ENCODE results near the gene ILF2. TPM values are rescaled to one million over a fixed set of nuclear protein-coding genes. Genes with fewer than 3 reads are reported as not detected.

ILF2 gene
- total RNA-seq, 2 donors from 2014 or later = 136 to 142 TPM

DNA sequence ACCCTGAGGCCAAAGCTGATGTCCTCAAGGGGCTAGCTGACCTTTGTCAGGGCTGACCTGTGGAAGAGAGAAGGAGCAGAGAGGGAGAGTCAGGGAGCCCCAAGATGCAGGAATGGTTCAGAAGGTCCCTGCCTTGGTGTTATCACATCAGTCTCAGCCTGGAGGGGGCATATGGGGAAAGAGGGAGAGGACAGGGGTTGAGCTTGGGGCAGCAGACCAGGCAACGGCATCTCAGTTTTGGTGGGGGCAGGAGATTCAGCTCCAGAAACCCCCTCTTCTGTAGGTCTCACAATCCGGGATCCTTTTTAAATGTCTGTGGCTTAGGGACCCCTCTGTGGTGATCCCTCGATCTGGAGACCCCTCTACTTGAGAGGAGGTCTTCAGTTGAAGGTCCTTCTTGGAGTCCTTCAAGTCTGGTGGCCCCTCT is 44.3 kb downstream of the ILF2 start:
- H3K36me3 Mint-ChIP-seq (ENCODE audit: low read depth) = no peaks in the 10 kb centered on the region
- H3K4me3 Mint-ChIP-seq = no peak overlapping the region
- no peaks in the 10 kb centered on the region for H3K9me3 ChIP-seq (ENCODE audit: control insufficient read depth, low read length, poor library complexity, severe bottlenecking)
- no peak for ATAC-seq
- peaks cover 9% of the 10 kb centered on the region for H3K27me3 Mint-ChIP-seq
- H3K4me1 Mint-ChIP-seq = peaks cover 20% of the 10 kb centered on the region
- no peak overlapping the region for H3K27ac Mint-ChIP-seq
- no peak for DNase-seq

DNA sequence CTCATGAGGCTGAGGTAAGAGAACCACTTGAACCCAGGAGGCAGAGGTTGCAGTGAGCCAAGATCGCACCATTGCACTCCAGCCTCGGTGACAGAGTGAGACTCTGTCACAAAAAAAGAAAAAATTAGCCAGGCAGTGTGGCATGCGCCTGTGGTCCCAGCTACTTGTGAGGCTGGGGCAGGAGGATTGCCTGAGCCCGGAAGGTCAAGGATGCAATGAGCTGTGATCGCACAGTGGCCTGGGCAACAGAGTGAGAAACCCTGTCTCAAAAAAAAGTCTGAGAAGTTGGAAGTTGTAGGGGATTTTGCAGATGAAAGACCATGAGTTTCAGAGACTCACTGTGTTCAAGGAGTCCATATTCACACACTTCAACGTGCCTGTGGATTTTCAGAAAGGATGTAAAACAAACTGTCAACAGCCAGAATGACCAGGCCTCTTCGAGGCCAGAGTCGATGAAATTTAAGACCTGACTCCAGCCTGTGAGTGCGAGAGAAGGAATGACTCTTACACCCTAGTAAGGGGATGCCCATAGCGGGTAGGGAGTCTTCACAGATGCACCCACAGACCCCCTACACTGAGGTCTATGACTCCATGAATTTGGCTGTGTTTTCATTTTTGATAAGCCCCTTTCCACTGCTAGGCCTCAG is 45.7 kb downstream of the ILF2 start:
- H3K27me3 Mint-ChIP-seq = peaks cover 9% of the 10 kb centered on the region
- DNase-seq (no peak), ATAC-seq (no peak)
- no peaks in the 10 kb centered on the region for H3K36me3 Mint-ChIP-seq (ENCODE audit: low read depth)
- no peak overlapping the region for H3K27ac Mint-ChIP-seq
- H3K4me1 Mint-ChIP-seq = peaks cover 15% of the 10 kb centered on the region
- H3K4me3 Mint-ChIP-seq = no peak overlapping the region
- no peaks in the 10 kb centered on the region for H3K9me3 ChIP-seq (ENCODE audit: control insufficient read depth, low read length, poor library complexity, severe bottlenecking)

DNA sequence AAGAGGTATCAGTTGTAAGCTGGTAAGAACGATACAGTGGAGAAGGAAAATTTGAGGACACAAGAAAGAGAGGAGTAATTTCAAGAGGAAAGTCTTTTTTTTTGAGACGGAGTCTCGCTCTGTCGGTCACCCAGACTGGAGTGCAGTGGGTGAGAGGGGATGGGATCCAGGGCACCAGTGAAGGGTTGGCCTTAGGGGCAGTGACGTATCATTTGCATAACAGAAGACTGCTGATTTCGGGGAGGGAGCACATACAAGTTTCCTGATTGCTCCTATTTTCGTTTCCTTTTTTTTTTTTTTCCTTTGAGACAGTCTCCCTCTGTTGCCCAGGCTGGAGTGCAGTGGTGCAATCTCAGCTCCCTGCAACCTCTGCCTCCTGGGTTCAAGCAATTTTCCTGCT is 47.7 kb downstream of the ILF2 start:
- ATAC-seq = no peak
- no peak overlapping the region for H3K27ac Mint-ChIP-seq
- no peak for DNase-seq
- H3K36me3 Mint-ChIP-seq (ENCODE audit: low read depth) = no peaks in the 10 kb centered on the region
- no peak overlapping the region for H3K4me3 Mint-ChIP-seq
- peaks cover 12% of the 10 kb centered on the region for H3K4me1 Mint-ChIP-seq
- H3K27me3 Mint-ChIP-seq = peaks cover 9% of the 10 kb centered on the region
- H3K9me3 ChIP-seq (ENCODE audit: control insufficient read depth, low read length, poor library complexity, severe bottlenecking) = no peaks in the 10 kb centered on the region

DNA sequence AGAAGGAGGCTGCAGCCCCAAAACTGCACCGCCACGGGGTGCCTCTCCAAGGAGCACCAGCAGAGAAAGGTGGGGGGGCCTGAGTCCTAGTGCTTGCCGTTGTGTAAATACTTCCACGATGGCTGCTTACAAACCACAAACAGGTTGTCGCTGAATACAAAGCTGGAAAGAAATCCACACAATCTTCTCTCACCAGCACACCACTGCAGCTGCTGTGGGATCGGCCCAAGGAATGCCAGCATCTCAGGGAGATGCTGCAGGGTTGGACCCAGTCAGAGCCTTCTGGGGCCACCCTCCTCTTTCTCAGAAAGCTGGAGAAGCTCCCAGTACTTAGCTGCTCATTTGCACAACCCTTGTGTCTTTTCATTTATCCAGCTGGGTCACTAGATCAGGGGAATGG is 51.6 kb downstream of the ILF2 start:
- no peak overlapping the region for H3K27ac Mint-ChIP-seq
- no peak for ATAC-seq
- H3K9me3 ChIP-seq (ENCODE audit: control insufficient read depth, low read length, poor library complexity, severe bottlenecking) = no peaks in the 10 kb centered on the region
- no peaks in the 10 kb centered on the region for H3K36me3 Mint-ChIP-seq (ENCODE audit: low read depth)
- DNase-seq = no peak
- H3K4me1 Mint-ChIP-seq = peaks cover 6% of the 10 kb centered on the region
- no peaks in the 10 kb centered on the region for H3K27me3 Mint-ChIP-seq
- H3K4me3 Mint-ChIP-seq = no peak overlapping the region

DNA sequence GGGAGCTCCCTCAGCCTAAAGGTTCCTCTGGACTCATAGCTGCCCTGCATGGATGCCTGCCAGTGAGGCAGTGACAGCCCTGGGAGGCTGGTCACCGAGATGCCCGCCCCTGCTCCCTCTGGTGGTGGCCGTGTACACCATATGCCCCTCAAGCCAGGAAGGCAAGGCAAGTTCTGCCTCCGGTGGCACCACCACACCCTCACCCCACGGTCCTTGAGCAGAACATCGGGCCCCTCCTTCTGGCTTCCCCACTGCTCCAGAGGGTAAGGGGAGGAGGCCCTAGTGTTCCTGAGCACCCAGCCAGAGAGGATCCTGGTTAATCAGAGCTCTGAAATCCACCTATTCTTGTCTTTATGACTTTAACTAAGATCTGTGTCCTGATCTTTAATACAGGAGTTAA is 53.1 kb downstream of the ILF2 start:
- H3K4me1 Mint-ChIP-seq = no peaks in the 10 kb centered on the region
- H3K27ac Mint-ChIP-seq = no peak overlapping the region
- no peaks in the 10 kb centered on the region for H3K9me3 ChIP-seq (ENCODE audit: control insufficient read depth, low read length, poor library complexity, severe bottlenecking)
- H3K27me3 Mint-ChIP-seq = no peaks in the 10 kb centered on the region
- DNase-seq (peak in 2 of 3 donors; percentile 47 to 61), ATAC-seq (peak; percentile 83)
- no peaks in the 10 kb centered on the region for H3K36me3 Mint-ChIP-seq (ENCODE audit: low read depth)
- no peak overlapping the region for H3K4me3 Mint-ChIP-seq

DNA sequence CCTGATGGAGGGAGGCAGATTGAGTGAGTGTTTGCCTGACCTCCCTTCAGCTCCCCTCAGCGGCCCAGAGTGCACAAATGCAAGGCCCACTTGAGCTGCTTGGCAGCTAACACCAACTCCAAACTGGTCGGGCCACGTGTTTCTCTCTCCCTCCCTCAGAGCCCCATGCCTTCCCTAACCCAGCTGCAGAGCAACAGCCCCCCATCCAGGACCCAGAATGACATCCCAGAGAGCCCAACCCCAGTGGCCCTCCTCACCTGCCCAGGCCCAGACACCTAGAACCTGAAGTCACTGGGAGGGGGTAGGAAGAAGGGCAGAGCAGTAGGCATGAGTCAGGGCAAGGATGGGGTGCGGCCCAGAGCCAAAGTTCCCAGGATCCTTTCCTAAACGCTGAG is 53.9 kb downstream of the ILF2 start:
- ATAC-seq (no peak), DNase-seq (no peak)
- Mint-ChIP-seq H3K27me3 (peaks cover 6% of the 10 kb centered on the region), H3K36me3 (ENCODE audit: low read depth) (no peaks in the 10 kb centered on the region), H3K27ac (no peak overlapping the region), H3K4me3 (no peak overlapping the region), H3K4me1 (no peaks in the 10 kb centered on the region)
- no peaks in the 10 kb centered on the region for H3K9me3 ChIP-seq (ENCODE audit: control insufficient read depth, low read length, poor library complexity, severe bottlenecking)

DNA sequence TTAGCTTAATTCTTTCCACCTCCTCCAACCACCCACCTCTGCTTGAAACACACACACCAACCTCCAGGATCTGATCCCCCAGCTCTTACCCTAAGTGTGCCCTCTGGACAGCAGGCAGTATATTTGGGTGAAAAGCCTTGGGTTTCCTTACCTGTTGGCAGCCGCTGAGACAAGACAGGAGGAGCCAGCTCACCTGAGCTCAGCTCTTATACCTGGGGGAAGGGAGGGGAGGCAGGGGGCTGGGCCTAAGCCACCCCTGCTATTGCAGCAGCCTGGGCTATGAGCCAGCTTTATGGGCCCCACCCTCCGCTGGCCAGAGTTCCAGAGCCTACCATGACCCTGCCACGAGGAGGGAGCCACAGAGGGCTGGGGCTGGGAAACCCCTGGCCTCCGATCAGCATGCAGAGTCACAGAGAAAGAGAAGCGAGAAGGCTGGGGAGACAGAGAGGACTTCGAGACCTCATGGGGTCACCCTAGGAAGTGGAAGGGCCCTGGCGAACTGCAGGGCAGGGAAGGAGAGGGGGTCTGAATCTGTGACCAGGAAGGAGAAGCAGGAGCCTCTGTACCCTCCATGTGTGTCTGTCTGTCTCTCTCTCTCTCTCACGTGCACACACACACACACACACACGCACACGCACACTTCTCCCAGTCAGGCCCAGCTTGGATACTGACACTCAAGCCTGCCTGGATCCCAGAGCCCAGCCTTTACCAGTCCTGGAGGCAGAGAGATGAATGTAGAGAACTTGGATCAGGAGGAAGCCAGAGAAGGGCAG is 54.5 kb downstream of the ILF2 start, which contains the start of gene S100A14:
Gene S100A14, minus strand, starts transcription at position 182 of the 773 bp plus-strand sequence. CDS start 467 bp downstream, outside the sequence.
- DNase-seq (no peak), ATAC-seq (no peak)
- H3K4me3 Mint-ChIP-seq = no peak within 1 kb of the TSS
- H3K9me3 ChIP-seq (ENCODE audit: control insufficient read depth, low read length, poor library complexity, severe bottlenecking) = no peaks in the 10 kb centered on the region
- peaks cover 3% of the 10 kb centered on the region for H3K4me1 Mint-ChIP-seq
- no peaks in the 10 kb centered on the region for H3K36me3 Mint-ChIP-seq (ENCODE audit: low read depth)
- H3K27ac Mint-ChIP-seq = no peak within 1 kb of the TSS
- H3K27me3 Mint-ChIP-seq = peaks cover 11% of the 10 kb centered on the region

DNA sequence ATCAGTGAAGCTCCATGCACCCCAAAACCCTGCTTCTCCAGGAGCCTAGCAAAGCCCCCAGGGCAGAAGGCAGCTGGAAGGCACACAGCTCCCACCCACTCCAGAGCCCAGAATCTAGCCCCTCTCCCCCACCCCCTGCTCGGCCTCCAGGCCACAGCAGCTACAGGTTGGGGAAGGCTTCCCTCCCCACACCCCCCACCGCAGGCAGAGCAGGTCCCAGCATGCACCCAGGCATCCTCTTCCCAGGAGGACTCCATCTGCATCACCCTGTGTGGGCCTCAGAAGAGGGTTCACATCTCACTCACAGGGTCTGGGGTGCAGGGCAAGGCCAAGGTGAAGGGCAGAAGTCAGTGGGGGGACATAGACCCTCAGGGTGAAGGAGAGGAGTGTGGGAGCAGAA is 55.4 kb downstream of the ILF2 start:
- Mint-ChIP-seq H3K27ac (no peak overlapping the region), H3K4me3 (no peak overlapping the region), H3K27me3 (peaks cover 14% of the 10 kb centered on the region), H3K4me1 (peaks cover 5% of the 10 kb centered on the region), H3K36me3 (ENCODE audit: low read depth) (no peaks in the 10 kb centered on the region)
- no peak for ATAC-seq
- DNase-seq = no peak
- H3K9me3 ChIP-seq (ENCODE audit: control insufficient read depth, low read length, poor library complexity, severe bottlenecking) = no peaks in the 10 kb centered on the region

DNA sequence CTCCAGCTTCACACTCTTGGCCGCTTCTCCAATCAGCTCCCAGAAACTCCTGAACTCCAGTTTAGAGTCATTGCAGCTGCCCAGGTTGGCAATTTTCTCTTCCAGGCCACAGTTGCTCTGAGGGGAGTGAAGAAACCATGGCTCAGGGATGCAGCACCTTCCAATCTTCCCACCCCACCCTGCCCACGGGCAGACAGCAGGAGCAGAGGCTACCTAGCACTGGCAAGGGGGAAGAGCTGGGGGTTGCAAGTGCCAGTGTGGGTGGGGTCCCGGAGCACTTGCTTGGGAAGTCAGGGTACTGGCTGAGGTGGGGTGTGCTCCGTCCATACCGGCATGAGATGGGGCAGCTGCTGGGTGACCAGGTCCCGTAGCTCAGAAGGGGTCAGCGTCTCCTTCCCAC is 55.9 kb downstream of the ILF2 start:
- no peak for ATAC-seq
- no peak for DNase-seq
- peaks cover 14% of the 10 kb centered on the region for H3K27me3 Mint-ChIP-seq
- peaks cover 5% of the 10 kb centered on the region for H3K4me1 Mint-ChIP-seq
- H3K27ac Mint-ChIP-seq = no peak overlapping the region
- H3K4me3 Mint-ChIP-seq = no peak overlapping the region
- no peaks in the 10 kb centered on the region for H3K36me3 Mint-ChIP-seq (ENCODE audit: low read depth)
- no peaks in the 10 kb centered on the region for H3K9me3 ChIP-seq (ENCODE audit: control insufficient read depth, low read length, poor library complexity, severe bottlenecking)

DNA sequence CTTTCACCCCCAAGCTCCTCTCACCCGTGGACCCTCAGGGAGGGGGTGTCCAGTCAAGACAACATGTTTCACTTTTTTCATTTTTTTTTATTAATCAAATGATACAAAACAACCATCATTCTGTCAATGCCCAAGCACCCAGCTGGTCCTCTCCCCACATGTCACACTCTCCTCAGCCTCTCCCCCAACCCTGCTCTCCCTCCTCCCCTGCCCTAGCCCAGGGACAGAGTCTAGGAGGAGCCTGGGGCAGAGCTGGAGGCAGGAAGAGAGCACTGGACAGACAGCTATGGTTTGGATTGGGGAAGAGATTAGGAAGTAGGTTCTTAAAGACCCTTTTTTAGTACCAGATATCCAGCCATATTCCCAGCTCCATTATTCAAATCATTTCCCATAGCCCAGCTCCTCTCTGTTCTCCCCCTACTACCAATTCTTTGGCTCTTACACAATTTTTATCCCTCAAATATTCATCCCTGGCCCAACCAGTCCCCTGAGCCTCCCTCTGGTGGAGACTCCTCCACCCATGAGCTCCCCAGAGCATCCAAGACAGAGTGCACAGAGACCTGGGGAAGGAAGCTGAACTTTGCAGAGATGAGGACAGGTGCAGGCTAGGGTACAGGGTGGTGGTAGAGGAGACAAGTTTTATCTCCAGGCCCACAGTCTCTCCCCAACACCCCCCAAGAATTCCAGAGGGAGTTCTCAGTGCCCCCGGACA is 56.4 kb downstream of the ILF2 start:
- no peak overlapping the region for H3K4me3 Mint-ChIP-seq
- no peak for ATAC-seq
- DNase-seq = no peak
- H3K36me3 Mint-ChIP-seq (ENCODE audit: low read depth) = no peaks in the 10 kb centered on the region
- H3K27ac Mint-ChIP-seq = no peak overlapping the region
- no peaks in the 10 kb centered on the region for H3K9me3 ChIP-seq (ENCODE audit: control insufficient read depth, low read length, poor library complexity, severe bottlenecking)
- peaks cover 14% of the 10 kb centered on the region for H3K27me3 Mint-ChIP-seq
- peaks cover 5% of the 10 kb centered on the region for H3K4me1 Mint-ChIP-seq

DNA sequence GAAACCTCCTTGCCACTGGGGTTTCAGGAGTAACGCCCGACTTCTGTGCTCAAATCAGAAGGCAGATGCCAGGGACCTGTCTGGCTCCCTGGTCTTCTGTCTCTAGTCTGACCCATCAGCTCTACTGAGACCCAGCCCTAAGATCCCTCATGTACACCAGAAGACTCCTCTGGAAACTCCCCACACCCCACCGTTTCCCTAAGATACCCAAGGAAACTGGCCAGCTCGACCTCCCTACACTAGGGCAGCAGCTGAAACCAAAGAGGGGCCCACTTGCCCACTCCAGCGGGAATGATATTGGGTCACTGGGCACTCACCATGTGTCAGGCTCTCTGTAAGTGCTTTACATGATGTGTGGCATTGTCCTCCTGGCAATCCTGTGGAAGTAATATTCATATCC is 57.4 kb downstream of the ILF2 start:
- no peaks in the 10 kb centered on the region for H3K9me3 ChIP-seq (ENCODE audit: control insufficient read depth, low read length, poor library complexity, severe bottlenecking)
- ATAC-seq = no peak
- peaks cover 14% of the 10 kb centered on the region for H3K27me3 Mint-ChIP-seq
- no peak for DNase-seq
- H3K36me3 Mint-ChIP-seq (ENCODE audit: low read depth) = no peaks in the 10 kb centered on the region
- no peak overlapping the region for H3K27ac Mint-ChIP-seq
- H3K4me3 Mint-ChIP-seq = no peak overlapping the region
- peaks cover 5% of the 10 kb centered on the region for H3K4me1 Mint-ChIP-seq

DNA sequence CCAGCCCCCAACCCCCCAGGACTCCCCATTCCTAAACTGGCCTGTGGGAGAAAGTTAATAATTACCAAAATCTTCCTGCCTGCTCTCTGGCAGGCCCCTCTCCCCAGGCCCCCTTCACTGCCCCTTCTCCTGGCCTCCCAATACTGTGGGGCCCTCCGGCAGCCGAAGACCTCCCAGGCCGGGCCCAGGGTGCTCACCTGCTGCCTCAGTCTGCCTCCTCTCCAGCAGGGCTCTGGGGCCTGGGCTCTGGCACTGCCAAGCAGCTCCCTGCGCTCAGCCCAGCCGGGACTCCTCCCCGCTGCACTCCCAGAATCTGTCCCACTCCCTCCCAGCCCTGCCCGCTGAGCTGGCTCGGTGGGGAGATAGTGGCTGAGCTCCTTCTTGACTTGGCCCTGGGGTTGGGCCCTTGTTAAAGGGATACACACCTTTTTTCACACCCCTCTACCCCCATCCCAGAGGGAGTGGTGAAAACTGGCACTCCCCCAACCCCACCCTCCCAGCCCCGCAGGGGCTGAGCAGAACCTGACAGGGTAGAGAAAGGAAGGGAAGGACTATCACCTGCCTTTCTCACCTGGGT is 58.0 kb downstream of the ILF2 start, which contains the start of gene S100A16:
Gene S100A16, minus strand, starts transcription at position 383 of the 577 bp plus-strand sequence. CDS start 4,986 bp downstream, outside the sequence.
- Mint-ChIP-seq H3K4me1 (peaks cover 5% of the 10 kb centered on the region), H3K27ac (peak within 1 kb of the TSS; percentile 43), H3K27me3 (peaks cover 14% of the 10 kb centered on the region), H3K4me3 (no peak within 1 kb of the TSS), H3K36me3 (ENCODE audit: low read depth) (no peaks in the 10 kb centered on the region)
- DNase-seq = no peak
- ATAC-seq = no peak
- H3K9me3 ChIP-seq (ENCODE audit: control insufficient read depth, low read length, poor library complexity, severe bottlenecking) = no peaks in the 10 kb centered on the region
